ENCODE data around the gene VSIG10L2. TPM values are rescaled to one million over a fixed set of nuclear protein-coding genes. Genes with fewer than 3 reads are reported as not detected.
A peak's percentile ranks its signal among the peaks of the same experiment; 100 is the strongest.

VSIG10L2 gene
- total RNA-seq, 1 donor from 2014 or later: not detected

DNA sequence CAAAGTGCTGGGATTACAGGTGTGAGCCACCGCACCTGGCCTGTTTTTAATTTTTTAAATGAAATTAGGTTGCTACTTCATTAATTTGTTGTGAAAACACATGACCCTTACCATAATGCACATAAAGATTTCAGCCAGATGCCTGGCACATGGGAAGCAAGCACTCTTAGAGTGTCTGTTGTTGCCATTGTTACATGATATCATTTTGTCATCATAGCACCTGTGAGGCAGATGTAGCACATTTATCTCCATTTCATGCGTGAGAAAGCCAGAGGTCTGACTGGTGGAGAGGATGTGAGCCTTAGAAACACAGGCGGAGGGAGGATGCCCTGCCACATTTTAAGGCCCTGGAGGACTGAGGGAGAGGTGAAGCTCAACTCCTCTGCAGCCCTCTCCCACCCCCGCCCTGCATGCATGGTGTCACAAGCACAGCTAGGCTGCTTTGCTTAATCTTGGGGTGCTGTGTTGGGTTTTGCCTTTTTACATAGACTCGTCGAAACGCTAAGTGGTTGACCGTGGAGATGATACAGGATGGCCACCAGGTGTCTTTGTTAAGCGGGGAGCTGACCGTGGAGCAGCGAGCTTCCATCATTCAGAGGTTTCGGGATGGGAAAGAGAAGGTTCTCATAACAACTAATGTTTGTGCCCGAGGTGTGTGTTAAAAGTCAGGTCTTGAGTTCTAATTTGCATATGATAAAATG is 27.6 kb upstream of the VSIG10L2 start:
- Mint-ChIP-seq H3K27ac (no peak overlapping the region), H3K36me3 (peaks cover 3% of the 10 kb centered on the region), H3K27me3 (peaks cover 28% of the 10 kb centered on the region), H3K4me3 (no peak overlapping the region), H3K4me1 (ENCODE audit: unreplicated experiment) (peaks cover 12% of the 10 kb centered on the region), H3K9me3 (no peaks in the 10 kb centered on the region)
- TF ChIP-seq, protein P1, sequence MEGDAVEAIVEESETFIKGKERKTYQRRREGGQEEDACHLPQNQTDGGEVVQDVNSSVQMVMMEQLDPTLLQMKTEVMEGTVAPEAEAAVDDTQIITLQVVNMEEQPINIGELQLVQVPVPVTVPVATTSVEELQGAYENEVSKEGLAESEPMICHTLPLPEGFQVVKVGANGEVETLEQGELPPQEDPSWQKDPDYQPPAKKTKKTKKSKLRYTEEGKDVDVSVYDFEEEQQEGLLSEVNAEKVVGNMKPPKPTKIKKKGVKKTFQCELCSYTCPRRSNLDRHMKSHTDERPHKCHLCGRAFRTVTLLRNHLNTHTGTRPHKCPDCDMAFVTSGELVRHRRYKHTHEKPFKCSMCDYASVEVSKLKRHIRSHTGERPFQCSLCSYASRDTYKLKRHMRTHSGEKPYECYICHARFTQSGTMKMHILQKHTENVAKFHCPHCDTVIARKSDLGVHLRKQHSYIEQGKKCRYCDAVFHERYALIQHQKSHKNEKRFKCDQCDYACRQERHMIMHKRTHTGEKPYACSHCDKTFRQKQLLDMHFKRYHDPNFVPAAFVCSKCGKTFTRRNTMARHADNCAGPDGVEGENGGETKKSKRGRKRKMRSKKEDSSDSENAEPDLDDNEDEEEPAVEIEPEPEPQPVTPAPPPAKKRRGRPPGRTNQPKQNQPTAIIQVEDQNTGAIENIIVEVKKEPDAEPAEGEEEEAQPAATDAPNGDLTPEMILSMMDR (conservative IDR thresholded peaks at IDR 0.05): peak; percentile 21
- DNase-seq (ENCODE audit: extremely low spot score, unreplicated experiment): no peak

DNA sequence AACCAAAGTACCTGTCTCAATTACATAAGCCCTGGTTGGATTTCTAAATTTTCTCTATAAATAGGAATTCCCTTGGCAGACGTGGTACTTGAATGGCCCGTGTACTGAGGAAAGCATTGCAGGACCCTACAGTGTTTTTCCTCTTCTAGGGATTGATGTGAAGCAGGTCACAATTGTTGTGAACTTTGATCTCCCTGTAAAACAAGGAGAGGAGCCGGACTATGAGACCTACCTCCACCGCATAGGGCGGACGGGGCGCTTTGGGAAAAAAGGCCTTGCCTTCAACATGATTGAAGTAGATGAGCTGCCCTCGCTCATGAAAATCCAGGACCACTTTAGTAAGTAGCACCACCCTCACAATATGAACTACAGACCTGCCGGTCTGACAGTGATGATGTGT is 24.8 kb upstream of the VSIG10L2 start:
- H3K36me3 Mint-ChIP-seq: peaks cover 3% of the 10 kb centered on the region
- no peak overlapping the region for H3K4me3 Mint-ChIP-seq
- peaks cover 27% of the 10 kb centered on the region for H3K27me3 Mint-ChIP-seq
- H3K9me3 Mint-ChIP-seq: no peaks in the 10 kb centered on the region
- no peak for DNase-seq (ENCODE audit: extremely low spot score, unreplicated experiment)
- TF ChIP-seq, protein P1 (conservative IDR thresholded peaks at IDR 0.05): no peak
- no peak overlapping the region for H3K27ac Mint-ChIP-seq
- H3K4me1 Mint-ChIP-seq (ENCODE audit: unreplicated experiment): peaks cover 23% of the 10 kb centered on the region

DNA sequence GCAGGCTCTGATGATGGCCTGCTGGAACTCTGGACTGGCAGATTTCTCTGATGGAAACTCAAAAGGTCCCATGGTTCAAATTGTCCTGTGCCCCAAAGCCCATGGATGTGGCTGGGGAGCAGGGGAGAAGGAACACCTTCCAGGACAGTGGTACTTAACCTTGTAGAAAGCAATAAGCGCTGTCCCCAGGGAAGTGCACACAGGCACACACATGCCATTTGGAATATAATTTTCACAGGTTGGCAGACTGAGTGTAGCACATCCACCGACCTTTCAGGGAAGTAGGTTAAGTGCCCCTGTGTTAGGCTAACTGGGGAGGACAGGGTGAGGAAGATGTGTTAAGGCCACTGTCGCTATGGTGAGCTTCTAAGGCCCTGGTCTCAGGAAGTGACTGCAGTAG is 23.7 kb upstream of the VSIG10L2 start:
- DNase-seq (ENCODE audit: extremely low spot score, unreplicated experiment): no peak
- Mint-ChIP-seq H3K27ac (no peak overlapping the region), H3K36me3 (peaks cover 3% of the 10 kb centered on the region), H3K4me3 (no peak overlapping the region), H3K9me3 (no peaks in the 10 kb centered on the region), H3K27me3 (peaks cover 17% of the 10 kb centered on the region), H3K4me1 (ENCODE audit: unreplicated experiment) (peaks cover 28% of the 10 kb centered on the region)
- TF ChIP-seq, protein P1 (conservative IDR thresholded peaks at IDR 0.05): no peak

DNA sequence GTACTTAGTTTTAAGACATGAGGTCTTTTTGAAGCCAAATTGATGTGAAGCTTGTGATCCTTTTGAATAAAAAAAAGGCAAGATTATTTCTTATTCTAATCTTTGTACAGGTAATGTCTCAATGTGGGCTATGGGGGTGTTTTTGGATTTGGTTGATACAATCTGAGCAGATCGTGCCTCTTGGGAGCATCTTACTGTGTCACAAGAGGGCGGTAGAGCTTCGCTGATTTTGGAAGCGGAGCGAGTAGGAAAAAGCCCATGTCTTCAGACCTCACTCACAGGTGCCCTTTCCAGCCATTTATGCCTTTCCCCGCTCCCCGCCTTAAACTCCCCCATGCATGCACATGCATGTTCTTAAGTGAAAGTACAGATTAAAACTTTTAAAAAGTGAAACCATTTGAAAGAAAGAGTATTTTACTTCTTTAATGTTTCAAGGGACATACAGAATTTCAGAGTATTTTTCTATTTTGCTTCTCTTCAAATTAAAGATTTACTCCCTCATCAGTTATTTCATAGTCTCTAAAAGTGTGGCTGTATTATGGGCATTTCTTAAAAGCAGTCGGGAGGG is 22.7 kb upstream of the VSIG10L2 start:
- TF ChIP-seq, protein P1 (conservative IDR thresholded peaks at IDR 0.05): peak; percentile 96
- H3K27me3 Mint-ChIP-seq: peaks cover 13% of the 10 kb centered on the region
- no peaks in the 10 kb centered on the region for H3K9me3 Mint-ChIP-seq
- peaks cover 34% of the 10 kb centered on the region for H3K4me1 Mint-ChIP-seq (ENCODE audit: unreplicated experiment)
- peaks cover 3% of the 10 kb centered on the region for H3K36me3 Mint-ChIP-seq
- DNase-seq (ENCODE audit: extremely low spot score, unreplicated experiment): no peak
- H3K4me3 Mint-ChIP-seq: no peak overlapping the region
- H3K27ac Mint-ChIP-seq: no peak overlapping the region

DNA sequence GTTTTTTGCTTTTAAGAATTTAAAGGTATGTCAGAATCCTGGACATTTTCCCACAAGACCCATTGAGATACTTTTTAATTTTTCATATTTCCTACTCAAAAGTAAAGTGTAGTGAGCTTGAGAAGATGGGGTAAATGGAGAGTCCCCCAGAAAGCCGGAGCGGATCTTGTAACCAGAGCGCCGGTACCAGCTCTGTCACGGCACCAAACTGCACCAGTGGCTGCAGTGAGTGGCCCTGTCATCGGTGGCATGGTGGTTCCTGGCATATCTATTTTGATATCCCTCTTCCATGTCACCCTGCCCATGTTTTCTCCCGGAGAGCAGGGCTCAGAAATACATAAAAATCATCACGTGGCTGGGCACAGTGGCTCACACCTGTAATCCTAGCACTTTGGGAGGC is 22.2 kb upstream of the VSIG10L2 start:
- Mint-ChIP-seq H3K9me3 (no peaks in the 10 kb centered on the region), H3K27me3 (peaks cover 11% of the 10 kb centered on the region), H3K4me3 (no peak overlapping the region), H3K4me1 (ENCODE audit: unreplicated experiment) (peaks cover 34% of the 10 kb centered on the region), H3K27ac (no peak overlapping the region), H3K36me3 (peaks cover 3% of the 10 kb centered on the region)
- TF ChIP-seq, protein P1 (conservative IDR thresholded peaks at IDR 0.05): no peak
- DNase-seq (ENCODE audit: extremely low spot score, unreplicated experiment): no peak

Data from type B pancreatic cell (in vitro differentiated cells).